GM23338 (cell line): ENCODE data around the gene IQCK. TPM values are rescaled to one million over a fixed set of nuclear protein-coding genes. Genes with fewer than 3 reads are reported as not detected.

Experiments
- ATAC-seq: fragments of 200-7000 bp; cut with Tn5 transposase; 3 replicates; pipeline ENCODE4 v1.9.1; 2020
- DNase-seq: peaks from one replicate; pipeline ENCODE4 v3.0.0-alpha.2; 2015; ENCODE audit warnings: low spot score
- H2AFZ ChIP-seq: fragments of 200-600 bp; sonication (generic); 2 replicates; pipeline ENCODE4 v1.8.0; 2016; ENCODE audit warnings: antibody characterized with exemption, mild to moderate bottlenecking, moderate library complexity
- H3F3A ChIP-seq: fragments of 200-600 bp; sonication (generic); replicated peaks from 2 replicates; pipeline ENCODE4 v1.8.0; 2017; ENCODE audit warnings: antibody characterized with exemption, mixed run types, low read depth
- H3K27ac ChIP-seq: fragments of 200-600 bp; sonication (generic); 2 replicates; pipeline ENCODE4 v1.6.1; 2016; ENCODE audit warnings: low read depth
- H3K27me3 ChIP-seq: fragments of 200-600 bp; sonication (generic); 2 replicates; pipeline ENCODE4 v1.8.0; 2016; ENCODE audit warnings: mild to moderate bottlenecking, mixed run types, moderate library complexity; ENCODE audit not compliant: insufficient read depth
- H3K36me3 ChIP-seq: fragments of 200-600 bp; sonication (generic); 2 replicates; pipeline ENCODE4 v1.8.0; 2016; ENCODE audit warnings: mild to moderate bottlenecking; ENCODE audit not compliant: insufficient read depth
- H3K4me1 ChIP-seq: fragments of 200-600 bp; sonication (generic); 2 replicates; pipeline ENCODE4 v1.8.0; 2016; ENCODE audit warnings: mild to moderate bottlenecking, moderate library complexity; ENCODE audit not compliant: insufficient read depth
- H3K4me2 ChIP-seq: fragments of 200-600 bp; sonication (generic); 2 replicates; pipeline ENCODE4 v1.7.1; 2017; ENCODE audit warnings: mixed run types
- H3K4me3 ChIP-seq: fragments of 200-600 bp; sonication (generic); 2 replicates; pipeline ENCODE4 v1.6.1; 2016; ENCODE audit warnings: mixed run types
- H3K79me2 ChIP-seq: fragments of 200-600 bp; sonication (generic); replicated peaks from 2 replicates; pipeline ENCODE4 v1.8.0; 2017; ENCODE audit warnings: mild to moderate bottlenecking; ENCODE audit not compliant: insufficient read depth
- H3K9me2 ChIP-seq: fragments of 200-600 bp; sonication (generic); 2 replicates; pipeline ENCODE4 v1.8.0; 2017; ENCODE audit not compliant: insufficient read depth
- H4K20me1 ChIP-seq: fragments of 200-600 bp; sonication (generic); replicated peaks from 2 replicates; pipeline ENCODE4 v1.8.0; 2017; ENCODE audit warnings: mild to moderate bottlenecking; ENCODE audit not compliant: insufficient read depth
- H3K27ac Mint-ChIP-seq: 2 replicates; pipeline ENCODE4 v1.8.0; 2020; ENCODE audit warnings: inconsistent platforms, mild to moderate bottlenecking, moderate library complexity, mixed read lengths
- H3K27me3 Mint-ChIP-seq: 3 replicates; pipeline ENCODE4 v1.8.0; 2022; ENCODE audit warnings: low read depth, mild to moderate bottlenecking, moderate library complexity, mixed read lengths, inconsistent platforms; ENCODE audit not compliant: insufficient read depth, poor library complexity
- H3K36me3 Mint-ChIP-seq: 3 replicates; pipeline ENCODE4 v1.8.0; 2021; ENCODE audit warnings: low read depth, mild to moderate bottlenecking, inconsistent platforms, moderate library complexity, mixed read lengths
- H3K4me1 Mint-ChIP-seq: 3 replicates; pipeline ENCODE4 v1.8.0; 2020; ENCODE audit warnings: mild to moderate bottlenecking, inconsistent platforms, mixed read lengths
- H3K4me3 Mint-ChIP-seq: 3 replicates; pipeline ENCODE4 v1.8.0; 2021; ENCODE audit warnings: moderate library complexity, mild to moderate bottlenecking, inconsistent platforms, mixed read lengths
- H3K9me3 Mint-ChIP-seq: 3 replicates; pipeline ENCODE4 v1.8.0; 2020; ENCODE audit warnings: moderate library complexity, mild to moderate bottlenecking, inconsistent platforms, mixed read lengths
- CREB1 ChIP-seq: fragments of 250-450 bp; sonication (Bioruptor Pico); IDR thresholded peaks from 2 replicates; pipeline ENCODE4 v1.5.0; 2020; ENCODE audit warnings: low read depth, mild to moderate bottlenecking, moderate library complexity
- ETS1 ChIP-seq: IDR thresholded peaks from 2 replicates; pipeline ENCODE4 v1.6.1; 2016; ENCODE audit warnings: antibody characterized with exemption
- EZH2 ChIP-seq: fragments of 200-600 bp; sonication (generic); IDR thresholded peaks from one replicate; pipeline ENCODE4 v1.8.0; 2017; ENCODE audit warnings: antibody characterized with exemption, mild to moderate bottlenecking, low read depth; ENCODE audit not compliant: unreplicated experiment
- EZH2phosphoT487 ChIP-seq: fragments of 200-600 bp; sonication (generic); IDR thresholded peaks from one replicate; pipeline ENCODE4 v1.8.1; 2018; ENCODE audit warnings: antibody characterized with exemption; ENCODE audit not compliant: unreplicated experiment
- ZNF331 ChIP-seq: fragments of 250-450 bp; sonication (Bioruptor Pico); IDR thresholded peaks from 2 replicates; pipeline ENCODE4 v1.5.0; 2020; ENCODE audit warnings: low read depth, mild to moderate bottlenecking, moderate library complexity
- polyA plus RNA-seq: library from polyadenylated mRNA; unstranded; fragments of >200 nt; fragmentation: Nextera tagmentation; extraction: Ambion mirVana; gene quantifications from 2 replicates; pipeline ENCODE4 v1.2.1, GENCODE V29; 2016
- total RNA-seq: library from RNA; depleted of rRNA; stranded (reverse); fragments of >200 nt; shearing (Covaris generic); gene quantifications from 2 replicates; pipeline ENCODE4 v1.2.3, GENCODE V29; 2014
- TF ChIP-seq, protein P1 (sequence below), 2 experiments: fragments of 200-600 bp in 1 of 2; sonication (generic) in 1 of 2; conservative IDR thresholded peaks; 2 replicates each; pipeline versions ENCODE4 v1.5.1 to v1.6.1; 2016 to 2017; ENCODE audit warnings: antibody characterized with exemption in 2 of 2, low read depth in 2 of 2, mild to moderate bottlenecking in 2 of 2, moderate library complexity in 1 of 2
- TF ChIP-seq, protein P2 (sequence below): fragments of 250-450 bp; sonication (Bioruptor Pico); IDR thresholded peaks from 2 replicates; pipeline ENCODE4 v1.5.0; 2020; ENCODE audit warnings: mild to moderate bottlenecking, moderate library complexity

Gene IQCK
- total and polyA plus RNA-seq, 2 experiments from 2014 or later, result 7.6 to 10.0 TPM

DNA sequence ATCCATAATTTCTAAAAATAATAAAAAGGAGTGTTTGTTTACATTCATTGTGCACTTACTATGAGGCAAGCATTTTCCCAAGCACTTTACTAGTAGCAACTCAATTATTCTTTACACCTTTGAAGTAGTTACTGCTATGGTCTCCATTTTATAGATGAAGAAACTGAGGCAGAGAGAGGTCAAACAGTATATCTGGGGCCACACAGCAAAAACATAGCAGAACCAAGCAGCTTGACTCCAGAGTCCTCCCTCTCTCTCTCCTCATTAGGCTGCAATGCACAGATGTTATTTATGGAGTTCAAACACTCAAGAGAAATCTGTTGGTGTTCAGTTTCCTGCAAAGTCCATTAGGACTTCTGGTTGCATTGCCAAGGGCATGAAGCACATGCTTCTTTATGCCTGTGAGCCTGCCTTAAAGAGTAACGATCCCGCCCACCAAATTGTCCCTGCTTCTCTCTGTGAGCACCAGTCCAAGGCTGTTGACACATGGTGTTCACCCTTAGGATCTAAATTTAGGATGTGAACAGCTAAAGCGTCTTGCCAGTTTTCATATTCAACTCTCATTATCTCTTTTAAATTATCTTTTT, 122.5 kb downstream of the IQCK start:
- no peaks in the 10 kb centered on the region for H3K9me3 Mint-ChIP-seq
- Histone ChIP-seq H3K36me3 (no peaks in the 10 kb centered on the region), H3K79me2 (no peaks in the 10 kb centered on the region), H3K27me3 (no peaks in the 10 kb centered on the region), H2AFZ (no peak overlapping the region), H4K20me1 (no peaks in the 10 kb centered on the region), H3K27ac (no peak overlapping the region), H3F3A (0 out of 2 replicates have a peak, but pooled peaks cover 3% of the 10 kb centered on the region), H3K4me2 (no peak overlapping the region), H3K4me1 (peaks cover 7% of the 10 kb centered on the region), H3K9me2 (no peaks in the 10 kb centered on the region), H3K4me3 (no peak overlapping the region)
- TF ChIP-seq, protein P1, sequence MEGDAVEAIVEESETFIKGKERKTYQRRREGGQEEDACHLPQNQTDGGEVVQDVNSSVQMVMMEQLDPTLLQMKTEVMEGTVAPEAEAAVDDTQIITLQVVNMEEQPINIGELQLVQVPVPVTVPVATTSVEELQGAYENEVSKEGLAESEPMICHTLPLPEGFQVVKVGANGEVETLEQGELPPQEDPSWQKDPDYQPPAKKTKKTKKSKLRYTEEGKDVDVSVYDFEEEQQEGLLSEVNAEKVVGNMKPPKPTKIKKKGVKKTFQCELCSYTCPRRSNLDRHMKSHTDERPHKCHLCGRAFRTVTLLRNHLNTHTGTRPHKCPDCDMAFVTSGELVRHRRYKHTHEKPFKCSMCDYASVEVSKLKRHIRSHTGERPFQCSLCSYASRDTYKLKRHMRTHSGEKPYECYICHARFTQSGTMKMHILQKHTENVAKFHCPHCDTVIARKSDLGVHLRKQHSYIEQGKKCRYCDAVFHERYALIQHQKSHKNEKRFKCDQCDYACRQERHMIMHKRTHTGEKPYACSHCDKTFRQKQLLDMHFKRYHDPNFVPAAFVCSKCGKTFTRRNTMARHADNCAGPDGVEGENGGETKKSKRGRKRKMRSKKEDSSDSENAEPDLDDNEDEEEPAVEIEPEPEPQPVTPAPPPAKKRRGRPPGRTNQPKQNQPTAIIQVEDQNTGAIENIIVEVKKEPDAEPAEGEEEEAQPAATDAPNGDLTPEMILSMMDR (conservative IDR thresholded peaks at IDR 0.05; ENCODE audit: low read depth in 2 of 2), result no peak
- TF ChIP-seq ZNF331 (CRISPR knock-in tag), result no peak
- H3K4me3 Mint-ChIP-seq, result no peak overlapping the region
- H3K27me3 Mint-ChIP-seq, result no peaks in the 10 kb centered on the region
- no peak overlapping the region for H3K27ac Mint-ChIP-seq
- H3K4me1 Mint-ChIP-seq, result peaks cover 12% of the 10 kb centered on the region
- ATAC-seq (no peak), DNase-seq (no peak)
- no peaks in the 10 kb centered on the region for H3K36me3 Mint-ChIP-seq

DNA sequence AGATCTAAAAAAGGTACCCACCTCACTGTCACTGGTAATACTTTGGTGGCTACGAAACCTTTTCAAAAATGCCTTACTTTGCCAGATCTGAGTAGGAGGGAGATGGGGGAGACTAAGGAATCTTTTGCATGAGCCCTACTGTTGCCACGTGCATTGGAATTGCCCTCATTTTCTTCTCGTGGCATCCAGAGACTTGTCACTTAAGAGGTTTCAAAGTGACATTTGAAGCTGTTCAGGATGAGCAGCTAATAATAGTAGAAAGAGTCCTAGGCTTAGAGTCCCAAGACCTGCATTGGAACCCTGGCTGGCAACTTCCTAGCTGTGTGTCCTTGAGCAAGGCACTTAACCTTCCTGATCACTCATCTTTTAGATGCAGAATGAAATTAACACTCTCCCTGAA, 123.1 kb downstream of the IQCK start:
- H3K36me3 ChIP-seq, result no peaks in the 10 kb centered on the region
- H3K27me3 ChIP-seq, result no peaks in the 10 kb centered on the region
- H3K27me3 Mint-ChIP-seq, result no peaks in the 10 kb centered on the region
- peaks cover 12% of the 10 kb centered on the region for H3K4me1 Mint-ChIP-seq
- H2AFZ ChIP-seq, result no peak overlapping the region
- no peak for TF ChIP-seq CREB1 (CRISPR knock-in tag)
- no peak for TF ChIP-seq EZH2phosphoT487
- TF ChIP-seq, protein P2, sequence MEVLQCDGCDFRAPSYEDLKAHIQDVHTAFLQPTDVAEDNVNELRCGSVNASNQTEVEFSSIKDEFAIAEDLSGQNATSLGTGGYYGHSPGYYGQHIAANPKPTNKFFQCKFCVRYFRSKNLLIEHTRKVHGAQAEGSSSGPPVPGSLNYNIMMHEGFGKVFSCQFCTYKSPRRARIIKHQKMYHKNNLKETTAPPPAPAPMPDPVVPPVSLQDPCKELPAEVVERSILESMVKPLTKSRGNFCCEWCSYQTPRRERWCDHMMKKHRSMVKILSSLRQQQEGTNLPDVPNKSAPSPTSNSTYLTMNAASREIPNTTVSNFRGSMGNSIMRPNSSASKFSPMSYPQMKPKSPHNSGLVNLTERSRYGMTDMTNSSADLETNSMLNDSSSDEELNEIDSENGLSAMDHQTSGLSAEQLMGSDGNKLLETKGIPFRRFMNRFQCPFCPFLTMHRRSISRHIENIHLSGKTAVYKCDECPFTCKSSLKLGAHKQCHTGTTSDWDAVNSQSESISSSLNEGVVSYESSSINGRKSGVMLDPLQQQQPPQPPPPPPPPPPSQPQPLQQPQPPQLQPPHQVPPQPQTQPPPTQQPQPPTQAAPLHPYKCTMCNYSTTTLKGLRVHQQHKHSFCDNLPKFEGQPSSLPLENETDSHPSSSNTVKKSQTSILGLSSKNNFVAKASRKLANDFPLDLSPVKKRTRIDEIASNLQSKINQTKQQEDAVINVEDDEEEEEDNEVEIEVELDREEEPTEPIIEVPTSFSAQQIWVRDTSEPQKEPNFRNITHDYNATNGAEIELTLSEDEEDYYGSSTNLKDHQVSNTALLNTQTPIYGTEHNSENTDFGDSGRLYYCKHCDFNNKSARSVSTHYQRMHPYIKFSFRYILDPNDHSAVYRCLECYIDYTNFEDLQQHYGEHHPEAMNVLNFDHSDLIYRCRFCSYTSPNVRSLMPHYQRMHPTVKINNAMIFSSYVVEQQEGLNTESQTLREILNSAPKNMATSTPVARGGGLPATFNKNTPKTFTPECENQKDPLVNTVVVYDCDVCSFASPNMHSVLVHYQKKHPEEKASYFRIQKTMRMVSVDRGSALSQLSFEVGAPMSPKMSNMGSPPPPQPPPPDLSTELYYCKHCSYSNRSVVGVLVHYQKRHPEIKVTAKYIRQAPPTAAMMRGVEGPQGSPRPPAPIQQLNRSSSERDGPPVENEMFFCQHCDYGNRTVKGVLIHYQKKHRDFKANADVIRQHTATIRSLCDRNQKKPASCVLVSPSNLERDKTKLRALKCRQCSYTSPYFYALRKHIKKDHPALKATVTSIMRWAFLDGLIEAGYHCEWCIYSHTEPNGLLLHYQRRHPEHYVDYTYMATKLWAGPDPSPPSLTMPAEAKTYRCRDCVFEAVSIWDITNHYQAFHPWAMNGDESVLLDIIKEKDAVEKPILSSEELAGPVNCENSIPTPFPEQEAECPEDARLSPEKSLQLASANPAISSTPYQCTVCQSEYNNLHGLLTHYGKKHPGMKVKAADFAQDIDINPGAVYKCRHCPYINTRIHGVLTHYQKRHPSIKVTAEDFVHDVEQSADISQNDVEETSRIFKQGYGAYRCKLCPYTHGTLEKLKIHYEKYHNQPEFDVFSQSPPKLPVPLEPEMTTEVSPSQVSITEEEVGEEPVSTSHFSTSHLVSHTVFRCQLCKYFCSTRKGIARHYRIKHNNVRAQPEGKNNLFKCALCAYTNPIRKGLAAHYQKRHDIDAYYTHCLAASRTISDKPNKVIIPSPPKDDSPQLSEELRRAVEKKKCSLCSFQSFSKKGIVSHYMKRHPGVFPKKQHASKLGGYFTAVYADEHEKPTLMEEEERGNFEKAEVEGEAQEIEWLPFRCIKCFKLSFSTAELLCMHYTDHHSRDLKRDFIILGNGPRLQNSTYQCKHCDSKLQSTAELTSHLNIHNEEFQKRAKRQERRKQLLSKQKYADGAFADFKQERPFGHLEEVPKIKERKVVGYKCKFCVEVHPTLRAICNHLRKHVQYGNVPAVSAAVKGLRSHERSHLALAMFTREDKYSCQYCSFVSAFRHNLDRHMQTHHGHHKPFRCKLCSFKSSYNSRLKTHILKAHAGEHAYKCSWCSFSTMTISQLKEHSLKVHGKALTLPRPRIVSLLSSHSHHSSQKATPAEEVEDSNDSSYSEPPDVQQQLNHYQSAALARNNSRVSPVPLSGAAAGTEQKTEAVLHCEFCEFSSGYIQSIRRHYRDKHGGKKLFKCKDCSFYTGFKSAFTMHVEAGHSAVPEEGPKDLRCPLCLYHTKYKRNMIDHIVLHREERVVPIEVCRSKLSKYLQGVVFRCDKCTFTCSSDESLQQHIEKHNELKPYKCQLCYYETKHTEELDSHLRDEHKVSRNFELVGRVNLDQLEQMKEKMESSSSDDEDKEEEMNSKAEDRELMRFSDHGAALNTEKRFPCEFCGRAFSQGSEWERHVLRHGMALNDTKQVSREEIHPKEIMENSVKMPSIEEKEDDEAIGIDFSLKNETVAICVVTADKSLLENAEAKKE (CRISPR knock-in tag), result no peak
- no peak for TF ChIP-seq EZH2
- no peak for TF ChIP-seq ETS1
- no peak overlapping the region for H3K4me2 ChIP-seq
- H3F3A ChIP-seq, result 0 out of 2 replicates have a peak, but pooled peaks cover 3% of the 10 kb centered on the region
- ATAC-seq (no peak), DNase-seq (no peak)
- H4K20me1 ChIP-seq, result no peaks in the 10 kb centered on the region
- H3K27ac Mint-ChIP-seq, result no peak overlapping the region
- H3K4me3 ChIP-seq, result no peak overlapping the region
- H3K27ac ChIP-seq, result no peak overlapping the region
- no peak overlapping the region for H3K4me3 Mint-ChIP-seq
- no peaks in the 10 kb centered on the region for H3K9me2 ChIP-seq
- no peaks in the 10 kb centered on the region for H3K36me3 Mint-ChIP-seq
- H3K9me3 Mint-ChIP-seq, result no peaks in the 10 kb centered on the region
- peaks cover 7% of the 10 kb centered on the region for H3K4me1 ChIP-seq
- no peaks in the 10 kb centered on the region for H3K79me2 ChIP-seq
